T-helper 1 cell treated with Interleukin-12 subunit alpha and Interleukin-12 subunit beta and Interleukin-4 antibody, amounts not matched to agents 30 μg/mL and 1 μg/mL, for 36 hours (primary cell): ENCODE results near the gene DYNC1LI2.

ENCODE experiments used
- H3K27ac Mint-ChIP-seq: one replicate; pipeline ENCODE4 v1.8.0; 2021; ENCODE audit warnings: mild to moderate bottlenecking, mixed read lengths
- H3K27me3 Mint-ChIP-seq: one replicate; pipeline ENCODE4 v1.8.0; 2021; ENCODE audit warnings: low read depth, mixed read lengths
- H3K36me3 Mint-ChIP-seq: one replicate; pipeline ENCODE4 v1.8.0; 2021; ENCODE audit warnings: low read depth, mixed read lengths
- H3K4me1 Mint-ChIP-seq: one replicate; pipeline ENCODE4 v1.8.0; 2021; ENCODE audit warnings: low read depth, mixed read lengths
- H3K4me3 Mint-ChIP-seq: one replicate; pipeline ENCODE4 v1.8.0; 2021; ENCODE audit warnings: mild to moderate bottlenecking, moderate library complexity, mixed read lengths
- H3K9me3 Mint-ChIP-seq: one replicate; pipeline ENCODE4 v1.8.0; 2021; ENCODE audit warnings: mixed read lengths

DYNC1LI2 gene

DNA sequence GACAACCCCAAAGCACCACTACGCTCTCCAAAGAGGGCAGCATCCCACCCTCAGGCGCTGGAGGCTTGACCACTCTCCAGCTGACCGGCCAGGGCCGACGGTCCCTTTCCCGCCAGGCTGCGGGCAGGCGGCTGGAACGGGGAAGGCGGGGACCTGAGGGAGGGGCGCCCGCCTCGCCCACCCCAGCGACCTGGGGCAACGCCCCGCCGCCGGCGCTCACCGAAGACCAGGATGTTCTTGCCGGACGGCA lies 431 bp downstream of the DYNC1LI2 start:
- Mint-ChIP-seq H3K9me3 (no peaks in the 10 kb centered on the region), H3K27me3 (peaks cover 26% of the 10 kb centered on the region), H3K36me3 (peaks cover 28% of the 10 kb centered on the region), H3K4me1 (peaks cover 41% of the 10 kb centered on the region), H3K27ac (peak overlapping the region; percentile 67), H3K4me3 (peak overlapping the region; percentile 89)

DNA sequence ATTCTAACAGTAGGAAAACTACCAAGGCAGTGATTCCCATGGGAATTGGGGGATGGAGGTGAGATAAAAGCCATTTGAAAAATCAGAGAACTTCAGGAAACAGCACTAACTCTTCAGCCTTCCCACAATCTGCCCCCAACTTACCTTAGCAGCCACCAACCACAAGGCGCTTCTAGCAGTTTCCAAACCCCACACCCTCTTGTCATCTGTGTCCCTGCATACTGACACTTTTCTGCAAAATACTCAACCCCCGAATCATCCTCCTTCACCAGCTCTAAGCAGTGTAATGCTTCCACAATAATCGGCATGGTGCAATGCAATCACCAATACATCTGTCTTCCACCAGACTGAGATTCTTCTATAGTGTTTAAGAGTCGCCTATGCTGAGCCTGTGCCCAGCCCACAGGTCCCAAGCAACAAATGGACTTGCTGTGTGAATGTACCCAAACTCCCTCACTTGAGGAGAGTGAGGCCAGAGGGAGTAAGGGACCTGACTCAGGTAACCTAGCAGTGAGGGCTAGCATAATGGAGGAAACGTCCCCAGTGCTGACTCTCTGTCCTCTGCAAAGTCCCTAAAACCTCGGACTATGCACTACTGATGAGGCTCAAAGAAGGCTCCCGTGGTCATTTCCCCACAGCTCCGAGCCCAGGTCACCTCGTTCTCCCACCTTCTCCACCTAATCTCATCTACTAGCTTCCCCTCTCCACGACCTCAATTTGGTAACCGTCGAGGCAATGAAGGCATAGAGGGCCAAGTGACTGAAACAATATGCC lies 943 bp downstream of the DYNC1LI2 start:
- no peaks in the 10 kb centered on the region for H3K9me3 Mint-ChIP-seq
- peaks cover 41% of the 10 kb centered on the region for H3K4me1 Mint-ChIP-seq
- peaks cover 21% of the 10 kb centered on the region for H3K27me3 Mint-ChIP-seq
- peak overlapping the region; percentile 89 for H3K4me3 Mint-ChIP-seq
- peaks cover 29% of the 10 kb centered on the region for H3K36me3 Mint-ChIP-seq
- H3K27ac Mint-ChIP-seq = peak overlapping the region; percentile 67

DNA sequence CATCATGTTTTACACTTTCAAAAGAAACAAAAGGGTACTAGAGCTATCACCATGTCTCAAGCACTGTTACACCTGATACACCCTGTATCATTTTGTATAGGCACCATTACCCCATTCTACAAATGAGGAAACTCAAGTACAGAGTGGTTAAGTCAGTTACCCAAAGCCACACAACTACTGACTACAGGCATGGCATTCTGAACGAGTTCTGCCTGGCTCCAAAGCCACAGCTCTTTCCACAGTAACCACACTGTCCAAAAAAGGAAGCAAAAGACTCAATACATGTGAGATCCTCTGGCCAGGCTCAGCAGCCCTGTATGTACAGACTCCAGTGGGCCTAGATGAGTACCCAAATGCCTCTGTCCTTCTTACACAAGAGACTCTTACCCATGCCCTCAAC lies 4.7 kb downstream of the DYNC1LI2 start:
- H3K36me3 Mint-ChIP-seq = peaks cover 45% of the 10 kb centered on the region
- peak overlapping the region; percentile 52 for H3K27ac Mint-ChIP-seq
- H3K4me3 Mint-ChIP-seq = peak overlapping the region; percentile 23

DNA sequence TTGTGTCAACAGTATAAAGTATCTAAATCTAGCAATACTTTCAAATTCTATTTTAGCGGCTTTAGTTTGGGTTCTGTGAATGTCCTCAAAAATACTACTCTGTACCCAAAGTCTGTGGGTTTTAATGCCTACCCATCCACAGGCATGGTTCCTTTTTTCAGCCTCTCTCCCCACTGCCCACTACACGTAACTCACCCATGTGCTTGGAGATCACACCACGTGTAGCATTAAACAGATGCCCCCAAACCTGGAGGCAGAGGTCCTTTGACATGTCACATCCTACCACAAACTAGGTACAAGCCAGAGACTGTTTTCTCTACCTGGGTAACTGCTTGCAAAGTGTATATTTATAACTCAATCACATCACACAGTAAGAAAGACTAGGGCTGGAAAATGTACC lies 5.4 kb downstream of the DYNC1LI2 start:
- Mint-ChIP-seq H3K36me3 (peaks cover 51% of the 10 kb centered on the region), H3K27me3 (no peaks in the 10 kb centered on the region), H3K27ac (peak overlapping the region; percentile 27), H3K4me1 (peaks cover 38% of the 10 kb centered on the region), H3K4me3 (no peak overlapping the region), H3K9me3 (no peaks in the 10 kb centered on the region)

More for the DNA sequence above, 4.7 kb downstream of the DYNC1LI2 start:
- no peaks in the 10 kb centered on the region for H3K9me3 Mint-ChIP-seq
- H3K27me3 Mint-ChIP-seq = no peaks in the 10 kb centered on the region
- H3K4me1 Mint-ChIP-seq = peaks cover 35% of the 10 kb centered on the region

DNA sequence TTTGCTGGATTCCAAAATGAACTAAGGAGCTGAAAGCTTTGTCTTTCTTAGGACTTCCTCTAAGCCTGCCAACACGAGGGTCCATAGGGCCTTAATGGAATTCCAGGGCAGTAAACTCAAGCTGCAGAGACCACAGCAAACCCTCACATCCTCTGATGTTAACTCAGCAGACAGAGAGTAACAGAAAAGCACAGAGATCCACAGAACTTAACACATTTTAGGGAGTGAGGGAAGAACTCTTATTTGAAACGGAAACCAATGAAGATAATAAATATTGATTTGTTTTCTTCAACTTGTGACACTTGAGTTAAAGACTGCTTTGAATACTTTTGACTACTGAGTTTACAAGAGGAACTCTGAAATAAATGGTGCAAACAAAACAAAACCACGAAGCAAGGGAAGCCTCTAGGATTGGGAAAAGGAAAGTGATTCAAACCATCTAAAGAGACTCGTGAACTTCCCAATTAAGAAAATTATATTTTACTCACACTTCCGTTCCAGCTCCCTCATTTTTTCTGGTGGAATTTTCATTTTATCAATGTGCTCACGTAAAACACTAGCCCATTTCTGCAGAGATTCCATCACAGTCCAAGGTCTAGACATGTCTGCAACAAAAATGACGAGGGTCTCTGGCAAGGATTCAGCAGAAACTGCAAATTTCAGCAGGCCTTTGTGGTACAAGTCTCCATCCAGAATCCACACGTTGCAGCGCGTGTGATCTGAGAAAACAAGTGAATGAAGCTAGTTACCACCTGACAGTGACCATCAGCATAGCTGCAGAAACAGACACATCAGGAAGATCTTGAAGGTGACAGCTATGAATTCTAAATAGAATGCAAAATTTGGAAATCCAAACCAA lies 9.2 kb downstream of the DYNC1LI2 start:
- Mint-ChIP-seq H3K4me3 (no peak overlapping the region), H3K27ac (no peak overlapping the region), H3K9me3 (no peaks in the 10 kb centered on the region), H3K36me3 (peaks cover 48% of the 10 kb centered on the region), H3K4me1 (peaks cover 28% of the 10 kb centered on the region), H3K27me3 (no peaks in the 10 kb centered on the region)

DNA sequence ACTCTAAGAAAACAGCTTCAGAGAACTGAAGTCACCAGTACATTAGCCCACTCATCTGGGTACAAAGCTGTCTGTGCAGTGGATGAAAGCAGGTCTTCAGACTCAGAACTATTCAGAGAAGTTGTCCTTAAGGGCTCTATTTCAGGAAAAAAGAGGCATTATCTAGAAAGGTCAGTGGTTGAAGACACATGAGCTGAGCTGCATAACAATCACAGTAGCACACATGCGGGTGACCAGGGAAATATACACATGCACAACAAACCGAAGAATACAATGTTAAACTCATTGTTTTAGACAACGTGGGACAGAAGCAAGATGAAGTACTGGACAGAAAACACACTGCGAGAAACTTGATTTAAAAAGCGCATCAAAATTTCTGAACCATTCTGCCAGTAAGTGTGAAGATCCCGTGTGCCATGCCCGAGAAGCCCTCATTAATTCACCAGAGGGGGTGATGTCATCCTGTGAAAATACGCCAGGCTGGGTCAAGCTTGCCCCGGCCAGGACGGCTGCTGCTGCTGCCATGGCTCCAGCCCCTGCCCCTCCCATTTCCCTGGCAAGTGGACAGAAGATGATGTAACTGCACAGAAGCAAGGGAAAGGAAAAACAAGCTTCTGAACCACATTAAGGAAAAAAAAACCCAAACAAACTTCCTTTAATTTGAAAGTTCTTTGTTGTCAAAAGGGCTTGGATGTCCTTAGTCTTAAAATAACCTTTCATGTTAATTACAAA lies 10.1 kb downstream of the DYNC1LI2 start:
- Mint-ChIP-seq H3K27ac (no peak overlapping the region), H3K27me3 (no peaks in the 10 kb centered on the region), H3K4me1 (peaks cover 22% of the 10 kb centered on the region), H3K36me3 (peaks cover 42% of the 10 kb centered on the region), H3K9me3 (no peaks in the 10 kb centered on the region), H3K4me3 (no peak overlapping the region)

DNA sequence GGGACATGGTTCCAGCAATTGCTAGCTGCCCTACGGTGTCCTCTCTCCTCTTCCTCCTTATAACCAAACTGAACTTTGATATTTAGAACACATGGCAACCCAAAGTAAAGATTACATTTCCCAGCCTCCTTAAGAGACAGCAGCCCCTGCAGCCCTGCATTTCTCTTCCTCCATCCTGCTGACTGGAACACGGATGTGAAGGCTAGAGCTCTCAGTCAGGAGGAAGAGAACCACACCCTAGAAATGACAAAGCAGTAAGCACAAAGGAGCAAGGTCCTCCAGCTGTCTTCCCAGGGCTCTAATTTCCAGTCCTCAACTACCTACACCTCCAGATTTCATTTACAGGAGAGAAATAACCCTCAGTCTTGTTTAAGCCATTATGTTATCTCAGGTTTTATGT lies 10.9 kb downstream of the DYNC1LI2 start:
- peak overlapping the region; percentile 32 for H3K27ac Mint-ChIP-seq
- H3K4me1 Mint-ChIP-seq = peaks cover 18% of the 10 kb centered on the region
- H3K4me3 Mint-ChIP-seq = no peak overlapping the region
- H3K36me3 Mint-ChIP-seq = peaks cover 43% of the 10 kb centered on the region
- no peaks in the 10 kb centered on the region for H3K27me3 Mint-ChIP-seq
- H3K9me3 Mint-ChIP-seq = no peaks in the 10 kb centered on the region

DNA sequence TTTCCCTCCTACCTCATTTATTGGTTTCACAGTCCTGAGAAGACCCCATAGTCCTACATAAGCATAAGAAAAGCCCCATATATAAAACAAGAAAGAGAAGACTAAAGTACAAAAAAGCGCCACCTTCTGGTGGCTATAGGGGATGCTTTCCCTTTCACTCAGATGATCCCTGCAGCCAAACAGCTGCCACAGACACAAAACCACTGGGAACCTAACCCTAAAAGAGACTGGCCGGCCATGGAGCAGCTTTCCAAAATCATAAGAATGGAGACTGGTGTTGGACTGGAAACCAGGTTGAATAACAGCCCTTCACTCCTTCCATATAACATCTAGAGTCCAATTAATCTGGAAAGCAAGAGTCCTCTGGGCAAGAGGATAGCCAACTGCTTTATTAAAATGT lies 11.4 kb downstream of the DYNC1LI2 start:
- Mint-ChIP-seq H3K36me3 (peaks cover 44% of the 10 kb centered on the region), H3K4me3 (no peak overlapping the region), H3K9me3 (no peaks in the 10 kb centered on the region), H3K27ac (peak overlapping the region; percentile 32), H3K27me3 (no peaks in the 10 kb centered on the region), H3K4me1 (peaks cover 18% of the 10 kb centered on the region)

DNA sequence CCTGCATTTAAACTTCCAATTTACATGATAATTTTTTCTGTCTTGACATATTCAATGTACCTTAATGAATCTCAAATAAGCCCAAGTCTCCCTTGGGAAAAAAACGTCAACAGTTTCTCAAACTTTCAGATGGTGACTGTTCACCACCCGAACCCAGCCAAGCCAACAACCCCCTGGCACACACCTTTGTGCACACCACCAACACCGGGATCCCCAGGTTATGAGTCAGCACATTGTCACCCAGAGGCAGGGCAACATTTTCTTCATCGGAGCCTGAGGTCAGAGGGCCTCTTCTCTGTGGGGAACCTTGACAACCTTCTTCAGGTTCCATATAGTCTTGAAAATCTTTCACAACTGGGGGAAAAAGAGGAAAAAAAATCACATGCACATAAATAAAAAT lies 15.5 kb downstream of the DYNC1LI2 start:
- no peak overlapping the region for H3K27ac Mint-ChIP-seq

DNA sequence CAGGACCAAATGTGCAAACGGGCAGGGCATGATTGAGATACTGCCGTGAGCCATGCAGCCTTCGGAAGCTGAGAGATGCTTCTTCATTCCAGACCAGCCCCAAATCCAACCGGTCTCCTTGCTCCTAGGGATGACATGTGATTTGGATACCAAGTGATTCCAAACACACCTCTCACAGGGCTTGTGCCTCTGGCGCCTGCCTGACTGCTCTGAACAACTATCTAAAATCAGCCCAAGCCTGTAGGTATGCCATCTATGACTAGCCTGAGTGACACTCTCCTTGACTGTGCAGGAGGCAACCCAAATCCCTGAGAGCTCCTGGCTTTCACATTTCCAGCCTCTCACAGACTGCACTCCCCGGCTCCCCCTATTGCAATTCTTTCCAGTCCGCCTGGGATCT lies 20.3 kb downstream of the DYNC1LI2 start:
- peaks cover 4% of the 10 kb centered on the region for H3K4me1 Mint-ChIP-seq
- no peak overlapping the region for H3K4me3 Mint-ChIP-seq
- H3K36me3 Mint-ChIP-seq = peaks cover 41% of the 10 kb centered on the region

More for the DNA sequence above, 15.5 kb downstream of the DYNC1LI2 start:
- H3K36me3 Mint-ChIP-seq = peaks cover 43% of the 10 kb centered on the region
- H3K4me3 Mint-ChIP-seq = no peak overlapping the region
- H3K9me3 Mint-ChIP-seq = no peaks in the 10 kb centered on the region
- H3K27me3 Mint-ChIP-seq = no peaks in the 10 kb centered on the region
- H3K4me1 Mint-ChIP-seq = peaks cover 12% of the 10 kb centered on the region

DNA sequence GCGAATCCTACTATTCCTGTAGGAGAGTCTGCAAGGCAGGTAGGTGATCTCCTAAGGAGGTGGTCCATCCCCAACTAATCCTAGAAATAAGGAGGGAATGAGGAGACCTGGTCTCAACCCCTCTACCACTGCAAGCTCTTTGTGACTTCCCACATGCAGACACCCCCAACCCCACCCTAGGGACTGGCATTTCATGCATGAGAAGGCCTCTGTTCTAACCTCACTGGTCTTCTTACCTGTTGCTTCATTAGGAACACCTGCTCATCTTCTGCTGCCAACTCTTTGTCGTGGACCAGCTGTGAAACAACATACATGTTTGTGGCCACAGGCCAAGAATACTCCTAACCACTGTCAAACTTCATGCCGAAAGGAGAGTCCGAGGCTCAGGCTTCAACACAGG lies 22.6 kb downstream of the DYNC1LI2 start:
- Mint-ChIP-seq H3K36me3 (peaks cover 46% of the 10 kb centered on the region), H3K27ac (no peak overlapping the region)

More for the DNA sequence above, 20.3 kb downstream of the DYNC1LI2 start:
- Mint-ChIP-seq H3K9me3 (no peaks in the 10 kb centered on the region), H3K27me3 (no peaks in the 10 kb centered on the region), H3K27ac (no peak overlapping the region)

DNA sequence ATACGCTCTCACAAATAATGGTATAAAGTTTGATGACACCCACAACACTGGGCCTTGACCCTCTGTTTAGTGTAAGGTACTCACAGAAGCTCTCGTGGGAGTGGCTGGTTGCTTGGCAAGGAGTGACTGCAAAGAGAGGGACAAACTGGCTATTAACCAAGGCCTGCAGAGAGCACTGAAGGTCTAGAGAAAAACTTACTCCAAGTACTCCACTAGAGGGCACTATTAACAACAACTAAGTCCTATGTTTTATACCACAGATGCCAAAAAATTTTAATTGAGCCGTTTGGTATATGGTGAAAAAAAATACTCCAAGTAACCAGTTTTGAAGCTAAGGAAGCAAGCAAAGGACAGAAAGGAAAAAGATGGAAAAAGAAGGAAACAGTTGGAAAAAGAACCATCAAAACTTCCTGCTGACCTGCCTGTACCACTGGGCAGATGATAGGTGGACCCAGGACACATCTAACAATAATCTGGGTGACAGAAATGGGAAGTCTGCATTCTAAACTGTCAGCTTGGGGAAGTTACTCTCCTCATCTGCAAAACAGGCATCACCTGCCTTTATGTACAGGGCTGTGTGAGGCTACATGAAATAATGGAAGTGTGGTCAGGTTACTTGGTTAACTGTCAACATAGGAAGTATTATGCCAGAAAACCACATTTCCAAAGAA lies 23.2 kb downstream of the DYNC1LI2 start:
- H3K27me3 Mint-ChIP-seq = no peaks in the 10 kb centered on the region
- H3K36me3 Mint-ChIP-seq = peaks cover 51% of the 10 kb centered on the region
- peak overlapping the region; percentile 32 for H3K27ac Mint-ChIP-seq
- peaks cover 4% of the 10 kb centered on the region for H3K4me1 Mint-ChIP-seq
- no peaks in the 10 kb centered on the region for H3K9me3 Mint-ChIP-seq
- no peak overlapping the region for H3K4me3 Mint-ChIP-seq

More for the DNA sequence above, 22.6 kb downstream of the DYNC1LI2 start:
- Mint-ChIP-seq H3K4me3 (no peak overlapping the region), H3K9me3 (no peaks in the 10 kb centered on the region), H3K27me3 (no peaks in the 10 kb centered on the region), H3K4me1 (peaks cover 4% of the 10 kb centered on the region)

DNA sequence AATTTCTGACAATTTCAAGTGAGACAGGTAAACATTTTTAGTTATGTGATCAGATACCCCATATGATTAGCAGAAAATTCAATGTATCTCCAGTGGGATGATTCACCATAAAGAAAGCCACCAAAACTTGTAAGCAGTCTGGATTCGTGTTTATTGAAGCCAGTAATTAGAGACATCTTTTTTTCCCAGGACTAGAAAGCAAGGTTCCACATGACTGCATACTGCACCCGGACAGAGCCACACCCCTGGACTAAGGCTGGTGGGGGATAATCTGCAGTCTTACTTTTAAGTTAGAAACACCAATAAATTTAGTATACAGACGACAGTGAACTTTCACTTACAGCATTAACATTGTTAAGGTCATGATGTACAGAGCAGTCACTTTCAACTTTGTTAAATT lies 30.6 kb downstream of the DYNC1LI2 start:
- no peaks in the 10 kb centered on the region for H3K9me3 Mint-ChIP-seq
- no peaks in the 10 kb centered on the region for H3K4me1 Mint-ChIP-seq
- peaks cover 25% of the 10 kb centered on the region for H3K36me3 Mint-ChIP-seq
- no peaks in the 10 kb centered on the region for H3K27me3 Mint-ChIP-seq
- H3K27ac Mint-ChIP-seq = no peak overlapping the region
- no peak overlapping the region for H3K4me3 Mint-ChIP-seq

DNA sequence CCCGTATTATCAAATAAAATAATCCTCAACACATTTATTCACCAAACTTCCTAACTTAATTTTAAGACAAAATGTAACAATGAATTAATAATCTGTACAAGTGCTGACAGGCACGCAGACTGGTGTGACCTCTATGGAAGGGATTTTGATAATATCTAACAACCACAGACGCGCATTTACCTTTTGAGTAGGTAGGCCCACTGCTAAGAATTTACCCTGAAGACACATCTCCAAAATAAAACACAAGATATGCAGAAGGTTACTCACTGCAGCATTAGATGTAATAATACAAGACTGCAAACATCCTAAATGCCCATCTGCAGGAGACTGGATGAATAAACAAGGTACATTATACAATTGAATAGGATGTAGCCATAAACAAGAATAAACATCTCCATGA lies 32.2 kb downstream of the DYNC1LI2 start:
- peaks cover 16% of the 10 kb centered on the region for H3K36me3 Mint-ChIP-seq
- H3K4me3 Mint-ChIP-seq = no peak overlapping the region
- H3K9me3 Mint-ChIP-seq = no peaks in the 10 kb centered on the region
- no peaks in the 10 kb centered on the region for H3K27me3 Mint-ChIP-seq
- H3K27ac Mint-ChIP-seq = no peak overlapping the region
- H3K4me1 Mint-ChIP-seq = no peaks in the 10 kb centered on the region
